ENCODE measurements around the gene TCP11L2. TPM values are rescaled to one million over a fixed set of nuclear protein-coding genes. Genes with fewer than 3 reads are reported as not detected.

Gene TCP11L2
- total and polyA plus RNA-seq, 3 experiments from 2014 or later = 11.8 to 19.3 (median 13.0) TPM

- DNase-seq = peak; percentile 92 to 98 (median 96)
- Histone ChIP-seq H3K4me3 (ENCODE audit: low read length) (peak within 1 kb of the TSS; percentile 93), H3K9me3 (ENCODE audit: low read length) (no peaks in the 10 kb centered on the region), H3K27me3 (ENCODE audit: insufficient read depth, low read length, poor library complexity, severe bottlenecking) (no peaks in the 10 kb centered on the region), H3K27ac (ENCODE audit: low read depth, low read length) (peak within 1 kb of the TSS; percentile 80), H3K36me3 (ENCODE audit: insufficient read depth, low read length) (no peaks in the 10 kb centered on the region), H3K4me1 (ENCODE audit: insufficient read depth, low read length) (peaks cover 15% of the 10 kb centered on the region)
- no peaks in the 10 kb centered on the region for H3K9me3 Mint-ChIP-seq
- peaks cover 0 to 7% (median 0%) of the 10 kb centered on the region in 3 donors for H3K36me3 Mint-ChIP-seq
- CTCF ChIA-PET = interaction anchor here (0.7 to 2.9 kb wide), 25 partner anchors 10 to 598 kb away, joined by 3 to 19 read pairs (median 4); partner anchors contain the start of genes TCP11L2 and TMEM263
- no peaks in the 10 kb centered on the region for H3K27me3 Mint-ChIP-seq
- H3K4me3 Mint-ChIP-seq = peak within 1 kb of the TSS; percentile 85 to 95 (median 94)
- peaks cover 16 to 19% (median 16%) of the 10 kb centered on the region in 3 donors for H3K4me1 Mint-ChIP-seq
- peak within 1 kb of the TSS; percentile 77 to 97 (median 92) for H3K27ac Mint-ChIP-seq
- POLR2A ChIA-PET = interaction anchor here (0.8 to 1.9 kb wide), 3 partner anchors 55 to 736 kb away, joined by 3 to 15 read pairs (median 3); partner anchors contain the start of genes TCP11L2 and TMEM263
Measured at GRCh38 chr12:106357549-106358395, 55.2 kb downstream of the TCP11L2 start, which contains the start of gene POLR3B. POLR3B (plus strand) TSS chr12:106357748; CDS start chr12:106357880, 132 bp downstream.

GRCh38 chr12:106358396-106359241, 56.1 kb downstream of the TCP11L2 start:
- Histone ChIP-seq H3K36me3 (ENCODE audit: insufficient read depth, low read length) (no peaks in the 10 kb centered on the region), H3K27ac (ENCODE audit: low read depth, low read length) (peak overlapping the region; percentile 80), H3K27me3 (ENCODE audit: insufficient read depth, low read length, poor library complexity, severe bottlenecking) (no peaks in the 10 kb centered on the region), H3K9me3 (ENCODE audit: low read length) (no peaks in the 10 kb centered on the region), H3K4me1 (ENCODE audit: insufficient read depth, low read length) (peaks cover 15% of the 10 kb centered on the region), H3K4me3 (ENCODE audit: low read length) (peak overlapping the region; percentile 93)
- Mint-ChIP-seq H3K4me3 (peak overlapping the region; percentile 85 to 95 (median 94)), H3K36me3 (peaks cover 0 to 7% (median 0%) of the 10 kb centered on the region in 3 donors), H3K9me3 (no peaks in the 10 kb centered on the region), H3K4me1 (peaks cover 16 to 19% (median 16%) of the 10 kb centered on the region in 3 donors), H3K27me3 (no peaks in the 10 kb centered on the region), H3K27ac (peak overlapping the region; percentile 77 to 97 (median 92))
- DNase-seq = no peak
- POLR2A ChIA-PET = interaction anchor here (0.8 to 1.9 kb wide), 3 partner anchors 56 to 735 kb away, joined by 3 to 15 read pairs (median 3); partner anchors contain the start of genes TCP11L2 and TMEM263
- CTCF ChIA-PET = interaction anchor here (0.9 to 2.9 kb wide), 16 partner anchors 9 to 597 kb away, joined by 3 to 19 read pairs (median 6); partner anchors contain the start of genes TCP11L2 and TMEM263

GRCh38 chr12:106359646-106360399, 57.3 kb downstream of the TCP11L2 start:
- POLR2A ChIA-PET = no interaction called here
- H3K9me3 Mint-ChIP-seq = no peaks in the 10 kb centered on the region
- H3K4me1 Mint-ChIP-seq = peaks cover 16 to 19% (median 16%) of the 10 kb centered on the region in 3 donors
- no peak for DNase-seq
- Histone ChIP-seq H3K4me3 (ENCODE audit: low read length) (no peak overlapping the region), H3K4me1 (ENCODE audit: insufficient read depth, low read length) (peaks cover 15% of the 10 kb centered on the region), H3K27ac (ENCODE audit: low read depth, low read length) (peak overlapping the region; percentile 80), H3K36me3 (ENCODE audit: insufficient read depth, low read length) (no peaks in the 10 kb centered on the region), H3K9me3 (ENCODE audit: low read length) (no peaks in the 10 kb centered on the region), H3K27me3 (ENCODE audit: insufficient read depth, low read length, poor library complexity, severe bottlenecking) (no peaks in the 10 kb centered on the region)
- H3K27ac Mint-ChIP-seq = no peak overlapping the region
- peak overlapping the region in 2 of 7 donors; percentile 16 to 57 for H3K4me3 Mint-ChIP-seq
- peaks cover 0 to 14% (median 0%) of the 10 kb centered on the region in 3 donors for H3K36me3 Mint-ChIP-seq
- CTCF ChIA-PET = interaction anchor here (1.5 kb wide), 2 partner anchors 8 to 59 kb away, joined by 4 to 5 read pairs; no protein-coding TSS in a partner anchor
- H3K27me3 Mint-ChIP-seq = no peaks in the 10 kb centered on the region

- Mint-ChIP-seq H3K27me3 (no peaks in the 10 kb centered on the region), H3K36me3 (peaks cover 0 to 16% (median 0%) of the 10 kb centered on the region in 3 donors), H3K27ac (no peak overlapping the region), H3K4me1 (peaks cover 16 to 19% (median 16%) of the 10 kb centered on the region in 3 donors), H3K4me3 (no peak overlapping the region), H3K9me3 (no peaks in the 10 kb centered on the region)
- Histone ChIP-seq H3K27me3 (ENCODE audit: insufficient read depth, low read length, poor library complexity, severe bottlenecking) (no peaks in the 10 kb centered on the region), H3K36me3 (ENCODE audit: insufficient read depth, low read length) (no peaks in the 10 kb centered on the region), H3K4me1 (ENCODE audit: insufficient read depth, low read length) (peaks cover 15% of the 10 kb centered on the region), H3K27ac (ENCODE audit: low read depth, low read length) (no peak overlapping the region), H3K9me3 (ENCODE audit: low read length) (no peaks in the 10 kb centered on the region), H3K4me3 (ENCODE audit: low read length) (no peak overlapping the region)
- CTCF ChIA-PET = interaction anchor here (1.5 kb wide), 1 partner anchor 59 kb away, joined by 4 read pairs; no protein-coding TSS in a partner anchor
- DNase-seq = no peak
- POLR2A ChIA-PET = no interaction called here
Measured at GRCh38 chr12:106360400-106360994, 58.0 kb downstream of the TCP11L2 start.

GRCh38 chr12:106362971-106363370, 60.4 kb downstream of the TCP11L2 start:
- Mint-ChIP-seq H3K4me1 (peaks cover 8 to 11% (median 9%) of the 10 kb centered on the region in 3 donors), H3K9me3 (no peaks in the 10 kb centered on the region), H3K27ac (no peak overlapping the region), H3K4me3 (no peak overlapping the region), H3K36me3 (peaks cover 0 to 27% (median 9%) of the 10 kb centered on the region in 3 donors), H3K27me3 (no peaks in the 10 kb centered on the region)
- Histone ChIP-seq H3K36me3 (ENCODE audit: insufficient read depth, low read length) (no peaks in the 10 kb centered on the region), H3K27me3 (ENCODE audit: insufficient read depth, low read length, poor library complexity, severe bottlenecking) (no peaks in the 10 kb centered on the region), H3K27ac (ENCODE audit: low read depth, low read length) (no peak overlapping the region), H3K4me1 (ENCODE audit: insufficient read depth, low read length) (peaks cover 9% of the 10 kb centered on the region), H3K4me3 (ENCODE audit: low read length) (no peak overlapping the region), H3K9me3 (ENCODE audit: low read length) (no peaks in the 10 kb centered on the region)
- CTCF ChIA-PET = no interaction called here
- DNase-seq = no peak
- POLR2A ChIA-PET = no interaction called here

GRCh38 chr12:106364261-106364660, 61.7 kb downstream of the TCP11L2 start:
- H3K9me3 ChIP-seq (ENCODE audit: low read length) = no peaks in the 10 kb centered on the region
- Mint-ChIP-seq H3K27ac (peak overlapping the region in 1 of 8 donors; percentile 66), H3K9me3 (no peaks in the 10 kb centered on the region), H3K4me1 (no peaks in the 10 kb centered on the region), H3K27me3 (no peaks in the 10 kb centered on the region), H3K36me3 (peaks cover 0 to 28% (median 9%) of the 10 kb centered on the region in 3 donors), H3K4me3 (no peak overlapping the region)
- H3K4me1 ChIP-seq (ENCODE audit: insufficient read depth, low read length) = no peaks in the 10 kb centered on the region
- POLR2A ChIA-PET = no interaction called here
- H3K4me3 ChIP-seq (ENCODE audit: low read length) = no peak overlapping the region
- CTCF ChIA-PET = no interaction called here
- H3K36me3 ChIP-seq (ENCODE audit: insufficient read depth, low read length) = no peaks in the 10 kb centered on the region
- no peak for DNase-seq
- no peak overlapping the region for H3K27ac ChIP-seq (ENCODE audit: low read depth, low read length)
- H3K27me3 ChIP-seq (ENCODE audit: insufficient read depth, low read length, poor library complexity, severe bottlenecking) = no peaks in the 10 kb centered on the region
